ENCODE data around the gene NWD2.

Gene NWD2

GRCh38 chr4:37450911-37451310 lies 206.4 kb downstream of the NWD2 start:
- H3K4me3 ChIP-seq (ENCODE audit: low read length): no peak overlapping the region
- no peak for TF ChIP-seq CTCF (IDR thresholded peaks at IDR 0.05; ENCODE audit: insufficient read depth, low read depth, low read length, missing control alignments)
- DNase-seq (ENCODE audit: low read depth): no peak

GRCh38 chr4:37451656-37452055 lies 207.1 kb downstream of the NWD2 start:
- TF ChIP-seq CTCF (IDR thresholded peaks at IDR 0.05; ENCODE audit: insufficient read depth, low read depth, low read length, missing control alignments): no peak

GRCh38 chr4:37452952-37453280 lies 208.4 kb downstream of the NWD2 start:
- peak; percentile 72 for TF ChIP-seq CTCF (IDR thresholded peaks at IDR 0.05; ENCODE audit: insufficient read depth, low read depth, low read length, missing control alignments)
- peak overlapping the region; percentile 44 for H3K4me3 ChIP-seq (ENCODE audit: low read length)
- peak; percentile 92 for DNase-seq (ENCODE audit: low read depth)

More at GRCh38 chr4:37451656-37452055, 207.1 kb downstream of the NWD2 start:
- peak; percentile 51 for DNase-seq (ENCODE audit: low read depth)
- H3K4me3 ChIP-seq (ENCODE audit: low read length): no peak overlapping the region

GRCh38 chr4:37453281-37453998 lies 208.9 kb downstream of the NWD2 start:
- no peak for TF ChIP-seq CTCF (IDR thresholded peaks at IDR 0.05; ENCODE audit: insufficient read depth, low read depth, low read length, missing control alignments)
- peak; percentile 75 for DNase-seq (ENCODE audit: low read depth)
- peak overlapping the region; percentile 44 for H3K4me3 ChIP-seq (ENCODE audit: low read length)

GRCh38 chr4:37453999-37454800 lies 209.7 kb downstream of the NWD2 start:
- peak overlapping the region; percentile 39 for H3K4me3 ChIP-seq (ENCODE audit: low read length)
- DNase-seq (ENCODE audit: low read depth): no peak
- TF ChIP-seq CTCF (IDR thresholded peaks at IDR 0.05; ENCODE audit: insufficient read depth, low read depth, low read length, missing control alignments): no peak

- no peak for DNase-seq (ENCODE audit: low read depth)
- no peak for TF ChIP-seq CTCF (IDR thresholded peaks at IDR 0.05; ENCODE audit: insufficient read depth, low read depth, low read length, missing control alignments)
- no peak overlapping the region for H3K4me3 ChIP-seq (ENCODE audit: low read length)
Measured at GRCh38 chr4:37455301-37456131, 211.0 kb downstream of the NWD2 start.
